ENCODE measurements around the gene FRS3.

The FRS3 gene

GRCh38 chr6:41781366-41781730 is 1.6 kb upstream of the FRS3 start:
- no peaks in the 10 kb centered on the region for H3K9me3 ChIP-seq (ENCODE audit: insufficient read depth, low read depth, low read length)
- no peaks in the 10 kb centered on the region for H3F3A ChIP-seq (ENCODE audit: low read depth)
- no peaks in the 10 kb centered on the region for H3K36me3 ChIP-seq (ENCODE audit: insufficient read depth, low read length)
- 0 out of 2 replicates have a peak overlapping the region, but pooled peaks have one; percentile 59 for H2AFZ ChIP-seq (ENCODE audit: low read length)
- peaks cover 31% of the 10 kb centered on the region for H3K4me1 ChIP-seq (ENCODE audit: insufficient read depth, low read length, poor library complexity, severe bottlenecking)
- H3K4me2 ChIP-seq (ENCODE audit: low read depth, low read length, poor library complexity, severe bottlenecking) = peak overlapping the region; percentile 97
- peaks cover 19% of the 10 kb centered on the region for H3K79me2 ChIP-seq (ENCODE audit: insufficient read depth, low read length)
- no peak for TF ChIP-seq CTCF (conservative IDR thresholded peaks at IDR 0.05; ENCODE audit: low read length)
- peak overlapping the region; percentile 91 for H3K4me3 ChIP-seq (ENCODE audit: low read length, poor library complexity, severe bottlenecking)
- H3K27me3 ChIP-seq (ENCODE audit: insufficient read depth, low read length, poor library complexity, severe bottlenecking) = no peaks in the 10 kb centered on the region
- peak overlapping the region; percentile 73 for H3K9ac ChIP-seq (ENCODE audit: low read depth, low read length, poor library complexity, severe bottlenecking)
- peaks cover 10% of the 10 kb centered on the region for H4K20me1 ChIP-seq (ENCODE audit: insufficient read depth, low read length, poor library complexity, severe bottlenecking)
- H3K9me2 ChIP-seq (replicated peaks; ENCODE audit: low read depth, low read length) = no peaks in the 10 kb centered on the region

GRCh38 chr6:41780551-41781365 is 1.1 kb upstream of the FRS3 start, which contains the start of gene PRICKLE4:
Gene PRICKLE4, plus strand, starts transcription at chr6:41780782. Its CDS starts 2,692 bp downstream, at chr6:41783474.
- H3K4me1 ChIP-seq (ENCODE audit: insufficient read depth, low read length, poor library complexity, severe bottlenecking) = peaks cover 27% of the 10 kb centered on the region
- H4K20me1 ChIP-seq (ENCODE audit: insufficient read depth, low read length, poor library complexity, severe bottlenecking) = peaks cover 5% of the 10 kb centered on the region
- no peaks in the 10 kb centered on the region for H3K9me2 ChIP-seq (replicated peaks; ENCODE audit: low read depth, low read length)
- H3K4me3 ChIP-seq (ENCODE audit: low read length, poor library complexity, severe bottlenecking) = peak within 1 kb of the TSS; percentile 96
- no peaks in the 10 kb centered on the region for H3K27me3 ChIP-seq (ENCODE audit: insufficient read depth, low read length, poor library complexity, severe bottlenecking)
- no peaks in the 10 kb centered on the region for H3K9me3 ChIP-seq (ENCODE audit: insufficient read depth, low read depth, low read length)
- H3F3A ChIP-seq (ENCODE audit: low read depth) = no peaks in the 10 kb centered on the region
- peak within 1 kb of the TSS; percentile 79 for H3K9ac ChIP-seq (ENCODE audit: low read depth, low read length, poor library complexity, severe bottlenecking)
- TF ChIP-seq EZH2phosphoT487 (IDR thresholded peaks at IDR 0.05; ENCODE audit: borderline replicate concordance) = no peak
- TF ChIP-seq CTCF (conservative IDR thresholded peaks at IDR 0.05; ENCODE audit: low read length) = no peak
- H2AFZ ChIP-seq (ENCODE audit: low read length) = peak within 1 kb of the TSS; percentile 92
- H3K36me3 ChIP-seq (ENCODE audit: insufficient read depth, low read length) = no peaks in the 10 kb centered on the region
- H3K4me2 ChIP-seq (ENCODE audit: low read depth, low read length, poor library complexity, severe bottlenecking) = peak within 1 kb of the TSS; percentile 97
- peaks cover 13% of the 10 kb centered on the region for H3K79me2 ChIP-seq (ENCODE audit: insufficient read depth, low read length)

- H3K36me3 ChIP-seq (ENCODE audit: insufficient read depth, low read length) = no peaks in the 10 kb centered on the region
- H4K20me1 ChIP-seq (ENCODE audit: insufficient read depth, low read length, poor library complexity, severe bottlenecking) = peaks cover 5% of the 10 kb centered on the region
- peak overlapping the region; percentile 90 for H3K4me2 ChIP-seq (ENCODE audit: low read depth, low read length, poor library complexity, severe bottlenecking)
- TF ChIP-seq CTCF (conservative IDR thresholded peaks at IDR 0.05; ENCODE audit: low read length) (no peak), EZH2phosphoT487 (IDR thresholded peaks at IDR 0.05; ENCODE audit: borderline replicate concordance) (no peak)
- H3K79me2 ChIP-seq (ENCODE audit: insufficient read depth, low read length) = peaks cover 9% of the 10 kb centered on the region
- H3K9ac ChIP-seq (ENCODE audit: low read depth, low read length, poor library complexity, severe bottlenecking) = peak overlapping the region; percentile 79
- no peaks in the 10 kb centered on the region for H3K9me3 ChIP-seq (ENCODE audit: insufficient read depth, low read depth, low read length)
- H3K4me1 ChIP-seq (ENCODE audit: insufficient read depth, low read length, poor library complexity, severe bottlenecking) = peaks cover 18% of the 10 kb centered on the region
- H3K9me2 ChIP-seq (replicated peaks; ENCODE audit: low read depth, low read length) = no peaks in the 10 kb centered on the region
- H3K27me3 ChIP-seq (ENCODE audit: insufficient read depth, low read length, poor library complexity, severe bottlenecking) = no peaks in the 10 kb centered on the region
- no peaks in the 10 kb centered on the region for H3F3A ChIP-seq (ENCODE audit: low read depth)
- H3K4me3 ChIP-seq (ENCODE audit: low read length, poor library complexity, severe bottlenecking) = peak overlapping the region; percentile 96
- no peak overlapping the region; the same call in 1 of the 2 replicates for H2AFZ ChIP-seq (ENCODE audit: low read length)
Observed at GRCh38 chr6:41779336-41779735, 364 bp downstream of the FRS3 start.
